Spinal cord (tissue), 10 donors: ENCODE measurements around the gene TAS2R19. TPM values are rescaled to one million over a fixed set of nuclear protein-coding genes. Genes with fewer than 3 reads are reported as not detected.
"Not testable (repeated sequence)": the region's sequence is repeated elsewhere in the genome, so short reads cannot be mapped to it uniquely, and the experiment has no call there.

Experiments used
- DNase-seq, 6 donors: peaks; one replicate each; pipeline versions ENCODE4 v3.0.0 to v3.0.0-alpha.2; 2013 to 2015; ENCODE audit warnings: low spot score in 6 of 6, low read depth in 4 of 6
- H3K27ac ChIP-seq: one replicate; pipeline ENCODE4 v1.5.1; 2013; ENCODE audit warnings: low read depth, low read length, control low read depth
- H3K27me3 ChIP-seq: one replicate; pipeline ENCODE4 v1.6.1; 2013; ENCODE audit warnings: low read length; ENCODE audit not compliant: control insufficient read depth, insufficient read depth
- H3K36me3 ChIP-seq: one replicate; pipeline ENCODE4 v1.6.1; 2013; ENCODE audit warnings: low read length; ENCODE audit not compliant: control insufficient read depth, insufficient read depth
- H3K4me1 ChIP-seq: one replicate; pipeline ENCODE4 v1.6.1; 2013; ENCODE audit warnings: low read length; ENCODE audit not compliant: control insufficient read depth, insufficient read depth
- H3K4me3 ChIP-seq: one replicate; pipeline ENCODE4 v1.5.1; 2013; ENCODE audit warnings: low read depth, low read length, control low read depth
- H3K9me3 ChIP-seq: one replicate; pipeline ENCODE4 v1.6.1; 2013; ENCODE audit warnings: low read length; ENCODE audit not compliant: control insufficient read depth, insufficient read depth
- WGBS: methylation state at CpG from one replicate; pipeline ENCODE4 v1.1.5; 2013; ENCODE audit warnings: missing lambda C conversion rate; ENCODE audit not compliant: insufficient coverage; 5-methylcytosine and 5-hydroxymethylcytosine counted together
- long read RNA-seq, 4 donors: transcript quantifications; one replicate each; lab custom pipeline, GENCODE V29; 2026
- polyA plus RNA-seq, 2 donors: library from polyadenylated mRNA; unstranded; fragments of 120-200 nt; gene quantifications; one replicate each; pipeline ENCODE4 v1.2.1, GENCODE V29; 2013; ENCODE audit not compliant: insufficient read length in 2 of 2
- total RNA-seq, 2 donors: library from RNA; depleted of rRNA in 1 of 2; stranded (reverse); fragments of 120-200 nt in 1 of 2; fragments of >200 nt in 1 of 2; gene quantifications; one replicate each; pipeline versions ENCODE4 v1.2.3 to v1.2.4, GENCODE V29; 2013 to 2014
- donor health status: healthy.

The TAS2R19 gene
- total RNA-seq (10 to 100 TPM in 1 of 2 donors, 1 to 10 TPM in 1; 6.3 to 15.9 TPM), polyA plus RNA-seq (1 to 10 TPM; 1.4 to 2.3 TPM)
- long read RNA-seq, donor 1, result 0 reads
- long read RNA-seq, donor 2, result 0 reads
- long read RNA-seq, donor 3, result 0 reads
- long read RNA-seq, donor 4, partial matches to known transcripts, result 0 of 4 reads
- long read RNA-seq, donor 4, other reads (novel, unspliced or antisense), result 0 of 4 reads

- no peaks in the 10 kb centered on the region for H3K27me3 ChIP-seq
- no peak within 1 kb of the TSS for H3K4me3 ChIP-seq
- no CpG with 5 or more reads among the region's 1 CpG for WGBS
- H3K36me3 ChIP-seq, result no peaks in the 10 kb centered on the region
- no peaks in the 10 kb centered on the region for H3K4me1 ChIP-seq
- peaks cover 2% of the 10 kb centered on the region for H3K9me3 ChIP-seq
- no peak for DNase-seq
- H3K27ac ChIP-seq, result no peak within 1 kb of the TSS
These were observed at the start of gene TAS2R19 for GRCh38 chr12:11022520-11022919. Gene TAS2R19, minus strand, starts transcription at chr12:11022620. Its CDS starts 49 bp downstream, at chr12:11022571.

DNA sequence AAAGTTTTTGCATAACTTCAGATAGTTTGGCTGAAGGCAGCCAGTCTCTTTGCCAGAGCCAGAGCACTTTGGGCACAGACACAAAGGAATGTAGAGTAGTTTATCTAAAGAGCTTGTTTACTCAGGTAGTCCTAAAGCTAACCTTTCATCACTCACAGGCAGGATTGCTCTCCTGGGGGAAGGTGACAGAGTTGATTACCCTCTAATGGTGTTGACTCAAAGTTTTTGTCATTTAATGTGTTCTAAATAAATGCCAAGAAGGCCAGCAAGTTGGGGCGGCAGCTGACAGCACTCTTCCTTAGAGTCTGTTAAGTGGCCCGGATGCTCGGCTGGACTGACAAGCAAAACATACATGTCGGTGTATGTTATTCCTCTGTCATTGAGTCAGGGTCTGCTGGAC lies 49.0 kb upstream of the TAS2R19 start:
- Histone ChIP-seq H3K9me3 (no peaks in the 10 kb centered on the region), H3K4me3 (no peak overlapping the region), H3K36me3 (no peaks in the 10 kb centered on the region), H3K27me3 (no peaks in the 10 kb centered on the region), H3K4me1 (no peaks in the 10 kb centered on the region), H3K27ac (no peak overlapping the region)
- no peak for DNase-seq
- 92% methylated on average over 4 of the region's 4 CpGs for WGBS

DNA sequence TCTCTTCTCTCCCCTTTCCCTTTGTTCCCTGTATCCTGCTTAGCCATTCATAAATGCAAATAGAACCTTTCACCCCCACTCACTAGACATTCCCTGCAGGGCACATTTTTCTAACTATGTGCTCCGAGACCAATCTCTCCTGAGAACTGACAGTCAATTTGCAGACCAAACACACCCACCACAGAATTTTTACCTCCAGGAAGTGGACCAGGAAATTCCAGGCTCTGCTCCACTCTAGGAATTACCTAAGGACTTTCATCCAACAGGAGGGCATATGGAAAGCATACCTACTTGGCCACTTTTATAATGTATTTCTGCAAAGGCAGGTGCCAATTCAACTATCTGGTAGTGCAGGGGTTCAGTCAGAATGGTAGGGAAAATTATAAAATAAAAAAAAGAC lies 48.6 kb upstream of the TAS2R19 start:
- Histone ChIP-seq H3K4me1 (no peaks in the 10 kb centered on the region), H3K36me3 (no peaks in the 10 kb centered on the region), H3K27ac (no peak overlapping the region), H3K4me3 (no peak overlapping the region), H3K9me3 (no peaks in the 10 kb centered on the region), H3K27me3 (no peaks in the 10 kb centered on the region)
- DNase-seq, result no peak
- 60% methylated on average over 1 of the region's 1 CpG for WGBS

- Histone ChIP-seq H3K27ac (no peak overlapping the region), H3K9me3 (no peaks in the 10 kb centered on the region), H3K4me1 (no peaks in the 10 kb centered on the region), H3K36me3 (no peaks in the 10 kb centered on the region), H3K27me3 (no peaks in the 10 kb centered on the region), H3K4me3 (no peak overlapping the region)
- DNase-seq, result no peak
- 98% methylated on average over 4 of the region's 5 CpGs for WGBS
These were observed 47.5 kb upstream of the TAS2R19 start for GRCh38 chr12:11069854-11070365.

GRCh38 chr12:11067514-11067913 lies 45.1 kb upstream of the TAS2R19 start:
- no peak overlapping the region for H3K27ac ChIP-seq
- WGBS, result 60% methylated on average over 2 of the region's 2 CpGs
- DNase-seq, result peak in 3 of 6 donors; percentile 2 to 57 (median 19)

GRCh38 chr12:11062194-11062593 lies 39.8 kb upstream of the TAS2R19 start, which contains the start of gene TAS2R46:
Gene TAS2R46, minus strand, starts transcription at chr12:11062294. Its CDS starts 0 bp downstream, at chr12:11062294.
- H3K36me3 ChIP-seq, H3K4me3 ChIP-seq, H3K27ac ChIP-seq, H3K27me3 ChIP-seq, DNase-seq, H3K9me3 ChIP-seq, H3K4me1 ChIP-seq: not testable (repeated sequence)
- WGBS, result no CpG with 5 or more reads among the region's 1 CpG

More at GRCh38 chr12:11067514-11067913, 45.1 kb upstream of the TAS2R19 start:
- H3K4me1 ChIP-seq, result no peaks in the 10 kb centered on the region
- H3K27me3 ChIP-seq, result no peaks in the 10 kb centered on the region
- no peaks in the 10 kb centered on the region for H3K9me3 ChIP-seq
- H3K36me3 ChIP-seq, result no peaks in the 10 kb centered on the region
- no peak overlapping the region for H3K4me3 ChIP-seq

DNA sequence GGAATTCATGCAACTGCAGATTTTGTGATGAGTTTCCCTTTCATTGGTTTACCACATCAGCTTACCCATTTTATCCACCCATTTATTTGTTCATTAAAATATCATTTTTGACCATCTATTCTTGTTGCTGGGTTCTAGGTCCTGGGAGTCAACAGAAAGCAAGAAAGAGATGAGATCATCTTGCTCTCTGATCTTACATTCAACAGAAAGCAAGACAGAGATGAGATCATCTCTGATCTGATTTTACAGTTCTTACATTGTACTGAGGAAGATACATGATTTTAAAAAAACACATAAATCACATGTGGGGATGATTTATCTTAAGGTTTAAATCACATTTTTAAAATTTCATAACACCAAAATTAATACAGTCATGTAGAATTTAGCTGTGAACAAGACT lies 37.4 kb upstream of the TAS2R19 start:
- no peaks in the 10 kb centered on the region for H3K36me3 ChIP-seq
- H3K27ac ChIP-seq, result no peak overlapping the region
- no peak for DNase-seq
- H3K27me3 ChIP-seq, result no peaks in the 10 kb centered on the region
- H3K4me1 ChIP-seq, result no peaks in the 10 kb centered on the region
- H3K4me3 ChIP-seq, result no peak overlapping the region
- no peaks in the 10 kb centered on the region for H3K9me3 ChIP-seq

DNA sequence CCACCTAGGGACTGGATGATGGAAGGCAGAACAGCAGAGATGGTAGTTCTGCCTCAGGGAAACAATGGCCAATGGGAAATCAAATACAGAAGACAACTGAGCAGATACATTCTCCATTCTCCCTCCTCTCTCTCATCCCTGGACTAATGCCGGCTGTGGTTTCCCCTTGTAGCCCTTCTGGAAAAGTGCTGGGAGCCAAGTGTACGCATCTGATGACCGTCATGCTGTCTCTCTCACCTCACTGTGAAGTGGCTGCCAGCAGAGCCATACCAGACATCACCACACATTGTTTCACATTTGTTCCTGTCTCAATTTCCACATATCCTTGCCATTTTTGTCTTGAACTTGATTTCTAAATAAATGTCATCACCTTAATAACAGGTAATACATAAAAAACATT lies 36.6 kb upstream of the TAS2R19 start:
- 90% methylated on average over 3 of the region's 3 CpGs for whole genome bisulfite sequencing

DNA sequence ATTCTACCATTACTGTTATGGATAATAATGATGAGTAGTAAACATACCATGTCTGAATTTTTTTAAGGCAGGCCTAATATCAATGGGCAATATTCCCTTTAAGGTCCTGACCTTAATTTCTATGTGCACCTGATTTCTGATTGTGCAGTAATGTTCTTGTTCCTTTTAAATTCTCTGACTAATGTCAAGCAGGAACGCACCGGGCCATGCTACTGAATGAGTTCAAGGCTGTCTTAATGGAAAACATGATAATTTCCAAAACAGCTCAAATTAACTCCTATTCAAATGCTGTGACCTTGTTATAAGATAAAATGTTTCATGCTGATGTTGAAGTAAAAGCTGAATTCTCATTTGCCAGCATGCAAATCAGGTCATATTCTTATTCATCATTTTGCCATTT lies 32.9 kb upstream of the TAS2R19 start:
- Histone ChIP-seq H3K4me1 (no peaks in the 10 kb centered on the region), H3K27ac (no peak overlapping the region), H3K36me3 (no peaks in the 10 kb centered on the region), H3K9me3 (peaks cover 5% of the 10 kb centered on the region), H3K4me3 (no peak overlapping the region), H3K27me3 (no peaks in the 10 kb centered on the region)
- WGBS, result no CpG with 5 or more reads among the region's 2 CpGs
- no peak for DNase-seq

More for the DNA sequence above, 36.6 kb upstream of the TAS2R19 start:
- Histone ChIP-seq H3K4me3 (no peak overlapping the region), H3K9me3 (no peaks in the 10 kb centered on the region), H3K27me3 (no peaks in the 10 kb centered on the region), H3K4me1 (no peaks in the 10 kb centered on the region), H3K36me3 (no peaks in the 10 kb centered on the region), H3K27ac (no peak overlapping the region)
- DNase-seq, result no peak

- H3K4me3 ChIP-seq, H3K9me3 ChIP-seq, DNase-seq, H3K4me1 ChIP-seq, H3K27ac ChIP-seq, H3K36me3 ChIP-seq, H3K27me3 ChIP-seq: not testable (repeated sequence)
- WGBS, result 100% methylated on average over 2 of the region's 7 CpGs
These were observed 27.5 kb upstream of the TAS2R19 start for GRCh38 chr12:11049806-11050531.
